HL-60 (cell line): ENCODE results near the gene PC.

Experiments used
- DNase-seq, 2 experiments: peaks; one replicate each; pipeline ENCODE4 v3.0.0-alpha.2; 2010 to 2020; ENCODE audit warnings: low read depth in 1 of 2, low spot score in 1 of 2
- H3K27ac ChIP-seq: fragments of 250-450 bp; sonication (Bioruptor Pico); replicated peaks from 2 replicates; pipeline ENCODE4 v1.5.1; 2020; ENCODE audit warnings: mild to moderate bottlenecking, moderate library complexity
- H3K27me3 ChIP-seq: fragments of 250-450 bp; sonication (Bioruptor Pico); 2 replicates; pipeline ENCODE4 v1.5.1; 2021; ENCODE audit warnings: mild to moderate bottlenecking, moderate library complexity; ENCODE audit not compliant: insufficient read depth, poor library complexity, severe bottlenecking
- H3K4me3 ChIP-seq: replicated peaks from 2 replicates; pipeline ENCODE4 v1.5.1; 2011; ENCODE audit warnings: mild to moderate bottlenecking, control low read depth, low read length; ENCODE audit not compliant: insufficient read depth
- CTCF ChIP-seq: IDR thresholded peaks from one replicate; pipeline ENCODE4 v1.5.1; 2011; ENCODE audit warnings: low read length, control low read depth, inconsistent platforms; ENCODE audit not compliant: insufficient read depth
- GABPA ChIP-seq: IDR thresholded peaks from 2 replicates; pipeline ENCODE4 v1.6.1; 2012; ENCODE audit warnings: low read depth
- POLR2AphosphoS5 ChIP-seq: IDR thresholded peaks from 2 replicates; pipeline ENCODE4 v1.6.1; 2012; ENCODE audit warnings: low read depth
- SPI1 ChIP-seq: IDR thresholded peaks from 2 replicates; pipeline ENCODE4 v1.6.1; 2012; ENCODE audit warnings: low read depth, mild to moderate bottlenecking, borderline replicate concordance
- TF ChIP-seq, protein P1 (sequence below): IDR thresholded peaks from 2 replicates; pipeline ENCODE4 v1.6.1; 2012; ENCODE audit warnings: low read depth; ENCODE audit not compliant: insufficient replicate concordance

Gene PC

DNA sequence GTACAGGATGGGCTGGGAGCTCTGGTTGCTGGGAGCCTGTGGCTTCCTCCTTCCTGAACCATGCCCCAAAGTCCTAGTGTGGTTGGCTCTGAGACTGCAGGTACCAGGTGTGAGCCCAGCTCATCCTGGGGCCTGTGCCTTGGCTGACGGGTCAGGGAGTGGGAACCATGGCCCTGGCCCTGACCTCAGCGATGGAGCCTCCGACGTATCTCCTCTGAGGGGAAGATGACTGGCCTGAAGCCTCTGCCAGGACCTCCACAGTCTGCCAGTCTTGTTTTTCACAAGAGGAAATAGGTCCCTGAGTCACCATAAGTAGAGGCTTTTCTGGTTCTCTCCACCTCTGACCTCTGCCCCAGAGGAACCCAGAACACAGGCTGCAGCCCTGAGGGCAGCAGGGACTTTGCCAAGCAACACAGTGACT, 111.5 kb downstream of the PC start:
- no peak overlapping the region for H3K4me3 ChIP-seq
- H3K27me3 ChIP-seq = no peaks in the 10 kb centered on the region
- TF ChIP-seq POLR2AphosphoS5 (no peak), GABPA (no peak), CTCF (no peak), SPI1 (no peak)
- TF ChIP-seq, protein P1, sequence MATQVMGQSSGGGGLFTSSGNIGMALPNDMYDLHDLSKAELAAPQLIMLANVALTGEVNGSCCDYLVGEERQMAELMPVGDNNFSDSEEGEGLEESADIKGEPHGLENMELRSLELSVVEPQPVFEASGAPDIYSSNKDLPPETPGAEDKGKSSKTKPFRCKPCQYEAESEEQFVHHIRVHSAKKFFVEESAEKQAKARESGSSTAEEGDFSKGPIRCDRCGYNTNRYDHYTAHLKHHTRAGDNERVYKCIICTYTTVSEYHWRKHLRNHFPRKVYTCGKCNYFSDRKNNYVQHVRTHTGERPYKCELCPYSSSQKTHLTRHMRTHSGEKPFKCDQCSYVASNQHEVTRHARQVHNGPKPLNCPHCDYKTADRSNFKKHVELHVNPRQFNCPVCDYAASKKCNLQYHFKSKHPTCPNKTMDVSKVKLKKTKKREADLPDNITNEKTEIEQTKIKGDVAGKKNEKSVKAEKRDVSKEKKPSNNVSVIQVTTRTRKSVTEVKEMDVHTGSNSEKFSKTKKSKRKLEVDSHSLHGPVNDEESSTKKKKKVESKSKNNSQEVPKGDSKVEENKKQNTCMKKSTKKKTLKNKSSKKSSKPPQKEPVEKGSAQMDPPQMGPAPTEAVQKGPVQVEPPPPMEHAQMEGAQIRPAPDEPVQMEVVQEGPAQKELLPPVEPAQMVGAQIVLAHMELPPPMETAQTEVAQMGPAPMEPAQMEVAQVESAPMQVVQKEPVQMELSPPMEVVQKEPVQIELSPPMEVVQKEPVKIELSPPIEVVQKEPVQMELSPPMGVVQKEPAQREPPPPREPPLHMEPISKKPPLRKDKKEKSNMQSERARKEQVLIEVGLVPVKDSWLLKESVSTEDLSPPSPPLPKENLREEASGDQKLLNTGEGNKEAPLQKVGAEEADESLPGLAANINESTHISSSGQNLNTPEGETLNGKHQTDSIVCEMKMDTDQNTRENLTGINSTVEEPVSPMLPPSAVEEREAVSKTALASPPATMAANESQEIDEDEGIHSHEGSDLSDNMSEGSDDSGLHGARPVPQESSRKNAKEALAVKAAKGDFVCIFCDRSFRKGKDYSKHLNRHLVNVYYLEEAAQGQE = no peak
- no peak overlapping the region for H3K27ac ChIP-seq
- DNase-seq = no peak

DNA sequence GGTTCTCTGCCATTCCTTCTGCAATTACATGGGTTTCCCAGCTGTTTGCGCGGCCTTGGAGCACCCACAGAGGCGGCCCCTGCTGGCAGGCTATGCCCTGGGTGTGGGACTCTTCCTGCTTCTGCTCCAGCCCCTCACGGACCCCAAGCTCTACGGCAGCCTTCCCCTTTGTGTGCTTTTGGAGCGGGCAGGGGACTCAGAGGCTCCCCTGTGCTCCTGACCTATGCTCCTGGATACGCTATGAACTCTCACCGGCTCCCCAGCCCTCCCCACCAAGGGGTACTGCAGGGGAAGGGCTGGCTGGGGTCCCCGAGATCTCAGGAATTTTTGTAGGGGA, 112.3 kb downstream of the PC start:
- Histone ChIP-seq H3K4me3 (no peak overlapping the region), H3K27ac (no peak overlapping the region), H3K27me3 (no peaks in the 10 kb centered on the region)
- TF ChIP-seq, protein P1 = no peak
- TF ChIP-seq CTCF = no peak
- no peak for TF ChIP-seq SPI1
- TF ChIP-seq GABPA = no peak
- no peak for TF ChIP-seq POLR2AphosphoS5
- DNase-seq = no peak

GRCh38 chr11:66845143-66845875, 112.9 kb downstream of the PC start:
- no peak overlapping the region for H3K27ac ChIP-seq
- H3K4me3 ChIP-seq = no peak overlapping the region
- DNase-seq = no peak
- H3K27me3 ChIP-seq = no peaks in the 10 kb centered on the region
- TF ChIP-seq, protein P1 = no peak
- TF ChIP-seq POLR2AphosphoS5 (no peak), CTCF (no peak), SPI1 (no peak), GABPA (no peak)
